Measurements from ENCODE around the gene PRLHR. TPM values are rescaled to one million over a fixed set of nuclear protein-coding genes. Genes with fewer than 3 reads are reported as not detected.
"Not testable (repeated sequence)": the region's sequence is repeated elsewhere in the genome, so short reads cannot be mapped to it uniquely, and the experiment has no call there.

Gene PRLHR
- polyA plus RNA-seq (ENCODE audit: insufficient read length): not detected

DNA sequence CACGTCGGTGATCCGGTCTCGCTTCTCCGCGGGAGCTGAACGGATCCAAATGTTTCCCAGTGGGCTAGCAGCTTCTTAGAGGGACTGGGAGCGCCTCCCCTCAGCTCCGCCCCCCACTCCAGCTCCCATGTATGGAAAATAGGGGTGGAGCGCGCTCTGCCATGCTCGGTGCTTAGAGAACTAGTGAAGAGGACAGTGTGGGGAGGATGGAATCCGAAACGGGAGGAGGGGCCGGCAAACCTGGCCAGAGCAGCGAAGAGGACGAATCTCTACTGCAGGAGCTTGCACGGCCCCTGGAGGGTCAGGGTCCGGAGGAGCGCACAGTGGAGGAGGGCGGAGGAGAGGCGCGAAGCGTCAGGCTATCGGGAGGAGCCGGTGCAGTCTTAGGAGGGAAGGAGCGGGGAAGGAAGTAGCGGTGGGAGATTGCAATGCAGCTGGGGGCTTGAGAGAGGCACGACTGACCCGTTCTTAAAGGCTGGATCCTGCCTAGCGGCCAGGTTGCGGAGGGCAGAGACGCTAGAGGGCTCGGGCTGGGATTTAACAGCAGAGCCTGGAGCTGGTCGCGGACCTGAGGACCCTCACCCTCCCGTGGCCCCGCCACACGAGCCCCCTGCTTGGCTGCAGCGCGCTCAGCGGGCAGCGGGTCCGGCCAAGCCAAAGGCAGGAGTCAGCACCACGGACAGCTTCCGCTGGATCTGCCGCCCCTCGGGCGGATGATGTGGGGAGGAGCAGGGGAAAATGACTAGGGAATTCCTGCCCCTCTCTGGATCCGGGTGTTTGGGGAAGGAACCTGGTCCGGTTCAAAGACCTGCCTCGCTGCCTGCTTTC is at the start of gene PRLHR:
Gene PRLHR (minus strand): TSS at position 51 of the 828 bp plus-strand sequence. CDS start 404 bp downstream, outside the sequence.
- DNase-seq: peak; percentile 35

- DNase-seq: no peak
These were observed 46.8 kb upstream of the PRLHR start for GRCh38 chr10:118642228-118642627.

- no peak for DNase-seq
These were observed 43.2 kb upstream of the PRLHR start for GRCh38 chr10:118638680-118639079.

DNA sequence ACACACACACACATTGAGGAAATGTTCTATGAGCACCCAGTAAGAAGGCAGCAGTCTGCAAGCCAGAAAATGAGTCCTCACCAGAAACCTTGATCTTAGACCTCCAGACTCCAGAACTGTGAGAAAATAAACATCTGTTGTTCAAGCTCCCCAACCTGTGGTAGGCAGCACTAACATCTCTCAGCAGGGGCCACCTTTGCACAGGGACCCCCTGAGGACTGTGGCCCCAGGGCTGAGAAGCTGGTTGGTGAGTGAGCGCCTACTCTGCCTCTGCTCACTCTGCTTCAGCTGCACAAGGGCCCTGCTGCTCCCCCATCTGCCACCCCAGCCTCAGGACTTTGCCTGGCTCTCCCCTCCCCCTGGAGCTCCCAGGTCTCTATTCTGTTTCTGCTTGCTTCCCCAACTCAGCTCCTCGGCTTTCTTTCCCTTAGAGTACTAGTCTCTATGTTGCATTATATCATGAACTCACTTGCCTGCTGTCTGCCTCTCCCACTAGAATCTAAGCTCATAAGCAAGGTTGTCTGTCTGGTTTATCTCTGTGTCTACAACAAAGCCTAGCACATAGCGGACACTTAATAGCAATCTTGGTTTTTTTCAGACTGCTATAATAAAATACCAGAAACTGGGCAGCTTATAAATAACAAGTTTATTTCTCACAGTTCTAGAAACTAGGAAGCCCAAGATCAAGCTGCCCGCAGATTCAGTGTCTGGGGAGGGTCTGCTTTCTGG is 40.4 kb upstream of the PRLHR start:
- no peak for DNase-seq

- DNase-seq: no peak
These were observed 38.3 kb upstream of the PRLHR start for GRCh38 chr10:118633786-118634185.

GRCh38 chr10:118629211-118629610 is 33.8 kb upstream of the PRLHR start:
- no peak for DNase-seq

- DNase-seq: no peak
These were observed 32.9 kb upstream of the PRLHR start for GRCh38 chr10:118628397-118628796.

DNA sequence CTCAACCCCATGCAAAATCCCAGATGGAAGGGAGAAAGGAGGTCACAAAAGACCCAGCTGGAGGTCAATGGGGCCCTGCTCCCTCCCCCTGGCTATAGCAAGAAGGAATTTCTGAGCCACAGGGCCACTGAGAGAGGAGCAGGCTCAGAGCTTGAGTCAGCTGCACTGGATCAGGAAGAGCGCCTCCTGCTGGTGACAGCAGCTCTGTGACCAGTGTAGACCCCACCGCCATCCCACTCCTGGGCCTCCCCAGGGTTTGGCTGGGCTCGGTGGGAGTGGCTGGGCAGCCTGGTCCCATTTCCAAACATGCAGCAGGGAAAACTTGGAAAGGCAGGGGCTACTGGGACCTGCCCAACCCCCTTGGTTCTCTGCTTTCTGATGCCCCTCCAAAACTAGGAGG is 31.5 kb upstream of the PRLHR start:
- no peak for DNase-seq

DNA sequence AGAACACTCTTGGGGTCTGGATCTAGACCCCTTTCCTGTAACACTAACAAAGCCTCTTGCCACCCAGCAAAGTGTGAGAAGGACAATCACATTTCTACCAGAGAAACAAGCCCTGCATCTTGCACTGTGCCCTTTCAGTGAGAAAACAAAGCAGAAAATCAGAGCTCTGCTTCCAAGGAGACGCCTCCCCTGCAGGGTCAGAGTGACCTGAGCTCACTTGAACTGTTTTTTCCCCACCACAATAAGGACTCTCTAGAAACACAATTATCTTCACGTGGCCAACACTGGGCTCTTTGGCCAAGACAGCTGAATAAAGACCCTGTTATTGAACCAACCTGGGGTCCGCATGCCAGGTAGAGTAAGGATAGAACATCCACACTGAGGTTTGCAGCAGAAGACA is 30.1 kb upstream of the PRLHR start:
- DNase-seq: no peak

DNA sequence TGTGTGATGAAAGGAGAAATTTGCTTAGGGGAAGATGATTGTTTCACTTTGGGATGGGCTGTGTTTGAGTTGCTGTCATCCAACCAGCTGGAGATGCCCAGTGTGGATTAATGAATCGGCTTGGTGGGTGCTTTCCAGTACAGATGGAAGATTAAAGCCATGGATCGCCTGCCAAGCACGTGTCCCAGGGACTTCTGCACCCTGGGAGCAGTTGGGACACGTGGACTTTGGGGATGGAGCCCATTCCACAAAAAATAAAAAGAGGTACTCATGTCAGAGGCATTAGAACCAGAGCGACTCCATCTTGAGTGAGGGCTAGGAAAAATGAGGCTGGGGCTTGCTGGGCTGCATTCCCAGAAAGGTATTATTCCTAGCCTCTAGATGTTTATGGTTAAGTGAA is 29.3 kb upstream of the PRLHR start:
- DNase-seq: no peak

DNA sequence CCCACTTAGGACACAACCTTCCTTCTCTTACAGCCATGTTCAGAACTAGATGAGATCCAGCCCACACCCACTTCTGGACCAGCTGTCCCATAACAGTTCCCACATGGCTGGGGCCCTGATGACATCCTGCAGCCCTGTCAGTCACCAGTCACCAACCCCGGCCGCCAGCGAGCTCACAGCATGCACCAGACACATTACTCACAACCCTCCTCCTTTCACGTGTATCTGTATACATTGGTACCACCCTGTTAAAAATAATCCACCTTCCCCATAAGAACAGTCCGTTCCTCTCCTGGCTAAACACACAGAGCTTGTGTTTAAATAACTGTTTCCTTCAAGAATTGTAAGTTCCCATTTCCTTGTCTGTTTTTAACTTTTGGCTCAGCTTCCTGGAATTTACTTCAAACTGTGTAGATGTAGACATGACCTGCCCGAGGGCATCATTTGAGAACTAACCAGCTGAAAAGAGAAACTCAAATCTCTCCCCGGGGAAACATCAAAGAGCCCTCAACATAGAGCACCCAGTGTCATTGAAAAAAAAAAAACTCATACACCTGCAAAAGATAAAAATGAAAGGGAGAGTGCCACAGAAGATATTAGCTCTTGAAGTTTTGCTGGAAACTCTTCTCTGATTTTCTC is 26.0 kb upstream of the PRLHR start:
- DNase-seq: no peak

DNA sequence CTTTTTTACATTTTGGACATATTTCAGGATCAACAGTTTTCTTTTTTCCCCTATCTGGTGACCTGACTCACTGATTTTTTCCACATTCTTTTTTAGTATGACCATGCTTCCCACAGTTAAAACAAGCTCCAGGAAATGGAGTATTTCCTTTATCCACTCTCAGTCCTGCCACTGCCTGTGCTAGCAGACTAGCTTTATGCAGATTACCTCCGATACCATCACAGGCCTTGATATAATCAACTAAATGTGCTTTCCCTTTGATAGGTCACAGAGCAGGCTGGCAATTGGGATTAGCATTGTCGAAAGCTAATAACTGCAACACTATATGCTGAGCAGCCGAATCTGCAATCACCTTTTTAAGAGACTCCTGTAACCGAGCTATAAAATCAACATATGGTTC is 18.4 kb upstream of the PRLHR start:
- DNase-seq: not testable (repeated sequence)

GRCh38 chr10:118610577-118610976 is 15.1 kb upstream of the PRLHR start:
- DNase-seq: no peak

GRCh38 chr10:118607768-118608354 is 12.4 kb upstream of the PRLHR start:
- no peak for DNase-seq

- no peak for DNase-seq
These were observed 10.2 kb upstream of the PRLHR start for GRCh38 chr10:118605694-118606093.

DNA sequence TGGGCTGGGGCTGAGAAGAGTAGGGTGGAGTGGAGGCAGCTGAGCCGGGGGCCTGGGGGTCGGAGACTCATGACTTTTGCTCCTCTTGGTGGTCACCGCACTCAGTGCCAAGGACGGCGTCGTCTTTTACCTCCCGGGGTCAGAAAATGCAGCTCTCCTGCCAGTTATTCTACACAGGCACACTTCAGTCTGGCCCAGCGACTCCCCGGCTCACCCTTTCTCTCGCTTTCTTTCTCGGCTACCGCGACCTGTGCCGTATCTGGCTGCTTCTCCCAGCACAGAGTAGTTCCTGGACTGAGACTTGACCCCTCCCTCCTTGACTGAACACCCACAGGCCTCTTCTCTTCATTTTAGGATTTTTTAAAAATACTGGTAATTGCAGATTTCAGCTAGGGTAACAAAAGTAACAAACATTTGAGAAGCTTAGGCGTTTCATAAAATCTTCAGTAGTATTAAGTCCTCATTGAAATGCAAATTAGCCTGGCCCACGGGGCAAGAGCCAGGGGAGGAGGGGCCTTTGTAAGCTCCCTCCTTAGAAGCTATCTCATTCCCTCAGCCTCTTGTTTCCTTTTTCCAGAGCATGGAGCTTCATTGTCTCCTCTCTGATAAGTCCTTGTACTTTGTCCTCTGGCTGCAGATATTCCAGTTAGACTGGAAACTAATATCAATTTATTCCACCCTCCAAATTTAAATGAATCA is 1.1 kb upstream of the PRLHR start:
- DNase-seq: no peak

GRCh38 chr10:118595064-118595420 is 406 bp downstream of the PRLHR start:
- no peak for DNase-seq

- peak; percentile 51 for DNase-seq
These were observed 920 bp downstream of the PRLHR start for GRCh38 chr10:118594392-118595063.

- no peak for DNase-seq
These were observed 2.6 kb downstream of the PRLHR start for GRCh38 chr10:118592675-118593330.

DNA sequence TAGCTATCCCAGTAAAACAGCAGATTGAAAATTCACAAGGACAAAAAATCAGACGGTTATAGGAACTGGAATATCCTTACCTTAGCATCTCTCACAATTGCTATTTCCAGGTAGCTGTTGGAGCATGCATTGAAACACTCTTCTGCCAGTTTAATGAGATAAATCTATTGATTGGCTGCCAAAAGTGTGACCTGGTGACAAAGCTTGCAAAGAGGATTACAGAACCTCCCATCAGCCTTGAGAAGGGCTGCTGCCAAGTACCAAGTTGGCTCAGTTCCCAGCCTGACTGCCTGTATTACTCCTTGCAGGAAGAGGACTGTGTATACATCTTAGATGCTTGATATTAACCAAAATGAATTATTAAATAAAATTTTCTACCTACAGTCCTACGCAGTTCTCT is 5.1 kb downstream of the PRLHR start:
- no peak for DNase-seq
